Retina (tissue), 1 donor: ENCODE results near the gene TNFRSF19.

Experiments used
- DNase-seq: peaks from one replicate; pipeline ENCODE4 v3.0.0-alpha.2; 2016

TNFRSF19 gene

DNA sequence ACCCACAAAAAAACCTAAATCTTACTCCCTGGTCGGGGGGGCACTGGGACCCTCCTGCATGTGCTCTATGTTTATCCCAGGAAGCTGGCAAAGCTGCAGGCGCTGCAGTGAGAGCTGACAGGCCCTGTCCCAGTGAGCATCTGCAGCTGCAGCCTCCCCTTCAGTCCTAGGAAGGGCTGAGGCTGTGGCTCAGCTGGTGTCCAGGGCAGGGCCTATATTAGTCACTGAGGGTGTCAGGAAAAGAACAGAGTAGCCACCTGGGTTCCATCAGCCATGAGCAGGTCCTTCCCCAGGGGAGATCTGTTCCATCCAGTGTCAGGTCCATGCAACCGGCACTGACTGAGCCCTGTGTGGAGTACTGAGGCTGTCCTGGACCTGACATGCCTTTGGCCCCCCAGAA, 120.5 kb downstream of the TNFRSF19 start:
- DNase-seq: peak; percentile 11

GRCh38 chr13:23692816-23693215, 122.6 kb downstream of the TNFRSF19 start:
- no peak for DNase-seq

DNA sequence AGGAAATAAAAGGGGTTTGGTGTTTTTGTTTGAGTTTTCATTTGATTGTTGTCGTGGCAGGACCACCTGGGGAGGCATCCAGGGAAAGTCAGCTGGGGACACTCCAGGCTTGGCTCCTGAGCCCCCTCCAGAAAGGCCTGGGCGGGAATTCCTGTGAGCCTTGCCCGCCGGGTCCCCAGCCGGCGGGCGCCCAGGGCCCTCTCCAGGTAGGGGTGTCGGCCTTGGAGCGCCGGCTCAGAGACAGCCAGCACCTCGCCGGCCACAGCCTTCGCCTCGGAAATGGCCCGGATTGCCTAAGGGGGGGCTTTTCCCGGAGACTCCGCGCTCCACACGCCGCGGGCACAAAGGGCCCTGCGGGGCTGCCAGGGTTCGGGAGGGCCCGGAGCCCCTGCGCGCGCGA, 125.0 kb downstream of the TNFRSF19 start:
- DNase-seq: no peak

- DNase-seq: peak; percentile 82
These were observed 125.7 kb downstream of the TNFRSF19 start for GRCh38 chr13:23695711-23696464.

- no peak for DNase-seq
These were observed 126.4 kb downstream of the TNFRSF19 start for GRCh38 chr13:23696610-23697009.

DNA sequence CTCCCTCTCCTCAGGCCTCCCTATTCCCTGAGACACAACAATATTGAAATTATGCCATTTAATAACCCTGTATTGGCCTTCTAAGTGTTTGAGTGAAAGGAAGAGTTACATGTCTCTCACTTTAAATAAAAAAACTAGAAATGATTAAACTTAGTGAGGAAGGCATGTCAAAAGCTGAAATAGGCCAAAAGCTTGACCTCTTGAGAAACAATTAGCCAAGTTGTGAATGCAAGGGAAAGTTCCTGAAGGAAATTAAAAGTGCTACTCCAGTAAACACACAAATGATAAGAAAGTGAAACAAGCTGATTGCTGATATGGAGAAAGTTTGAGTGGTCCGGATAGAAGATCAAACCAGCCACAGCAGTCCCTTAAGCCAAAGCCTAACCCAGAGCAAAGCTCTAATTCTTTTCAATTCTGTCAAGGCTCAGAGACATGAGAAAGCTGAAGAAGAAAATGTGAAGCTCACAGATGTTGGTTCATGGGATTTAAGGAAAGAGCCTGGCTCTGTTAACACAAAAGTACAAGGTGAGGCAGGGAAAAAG, 127.6 kb downstream of the TNFRSF19 start:
- DNase-seq: no peak

DNA sequence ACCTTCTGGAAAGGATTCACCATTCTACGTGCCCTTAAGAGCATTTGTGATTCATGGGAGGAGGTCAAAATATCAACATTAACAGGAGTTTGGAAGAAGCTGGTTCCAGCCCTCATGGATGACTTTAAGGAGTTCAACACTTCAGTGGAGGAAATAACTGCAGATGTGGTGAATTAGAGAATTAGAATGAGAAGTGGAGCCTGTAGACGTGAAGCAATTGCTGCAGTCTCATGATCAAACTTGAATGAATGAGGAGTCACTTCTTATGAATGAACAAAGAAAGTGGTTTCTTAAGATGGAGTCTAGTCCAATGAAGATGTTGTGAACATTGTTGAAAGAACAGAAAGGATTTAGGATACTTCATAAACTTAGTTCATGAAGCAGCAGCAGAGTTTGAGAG, 129.1 kb downstream of the TNFRSF19 start:
- DNase-seq: no peak

- no peak for DNase-seq
These were observed 131.0 kb downstream of the TNFRSF19 start for GRCh38 chr13:23701186-23701585.

DNA sequence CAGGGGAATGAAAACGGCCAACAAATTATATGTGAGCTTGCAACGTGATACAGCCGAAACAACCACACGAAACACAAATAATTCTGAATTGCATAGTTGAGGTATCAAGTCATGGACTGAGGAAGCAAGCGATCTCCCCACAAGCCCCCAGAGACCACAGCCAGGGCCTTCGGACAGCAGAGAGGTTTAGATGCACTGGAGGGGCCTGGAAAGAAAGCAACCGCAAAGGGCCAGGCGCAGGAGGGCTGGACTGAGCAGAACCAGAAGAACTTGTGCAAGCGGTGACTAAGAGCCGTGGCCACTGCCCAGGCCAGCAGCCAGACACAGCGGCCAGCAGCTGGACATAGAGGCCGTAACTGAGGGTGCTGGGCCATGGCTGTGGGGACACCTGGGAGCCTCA, 131.4 kb downstream of the TNFRSF19 start:
- DNase-seq: no peak

DNA sequence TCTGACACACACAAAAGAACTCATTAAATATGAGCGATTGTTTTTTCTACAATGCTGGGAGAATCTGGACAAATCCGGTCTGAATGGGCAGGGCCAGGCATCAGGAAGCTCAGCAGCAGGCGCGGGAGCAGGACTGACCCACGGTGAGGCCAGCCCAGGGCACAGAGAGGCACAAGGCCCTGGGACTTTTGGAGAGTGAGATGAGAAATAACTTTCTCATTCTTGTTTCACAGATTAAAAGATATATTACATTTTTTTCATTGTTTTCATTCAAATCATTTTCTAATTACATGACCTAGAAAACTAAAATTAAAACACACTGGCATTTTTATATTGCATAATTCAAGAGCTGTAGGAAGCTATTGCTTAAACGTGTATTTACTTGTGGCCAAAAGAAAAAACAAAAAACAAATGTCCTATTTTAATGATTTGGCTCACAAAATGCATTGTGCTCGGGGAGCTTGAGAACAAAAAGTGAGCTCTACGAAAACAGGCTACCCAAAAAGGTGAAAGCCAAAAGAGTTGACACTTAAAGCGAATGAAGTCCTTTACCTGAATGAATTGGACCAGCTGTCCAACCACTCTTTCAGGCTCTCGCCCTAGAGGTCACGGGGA, 133.1 kb downstream of the TNFRSF19 start:
- DNase-seq: no peak

DNA sequence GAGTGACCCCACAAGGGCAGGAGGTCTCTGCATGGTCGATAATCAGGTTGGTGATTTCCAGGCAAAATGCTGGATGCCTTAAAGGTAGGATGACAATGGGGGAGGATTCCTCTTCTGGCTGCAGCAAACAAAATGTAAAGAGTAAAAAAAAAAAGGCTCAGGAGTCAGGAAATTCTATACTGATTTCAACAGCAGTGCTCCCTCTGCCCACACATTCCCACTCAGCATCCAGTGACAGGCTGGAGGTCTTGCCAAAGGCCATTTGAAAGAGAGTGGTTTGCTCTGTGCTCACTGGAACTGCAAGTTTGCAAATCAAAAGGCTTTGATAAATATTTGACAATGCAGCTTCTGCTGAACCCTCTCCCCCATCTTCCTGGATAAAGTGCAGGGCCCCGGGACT, 135.4 kb downstream of the TNFRSF19 start:
- DNase-seq: no peak

GRCh38 chr13:23707674-23708073, 137.5 kb downstream of the TNFRSF19 start:
- DNase-seq: no peak

- DNase-seq: no peak
These were observed 139.3 kb downstream of the TNFRSF19 start for GRCh38 chr13:23709536-23709935.

GRCh38 chr13:23710366-23710765, 140.2 kb downstream of the TNFRSF19 start:
- DNase-seq: no peak

- no peak for DNase-seq
These were observed 141.1 kb downstream of the TNFRSF19 start for GRCh38 chr13:23711355-23711754.

- DNase-seq: no peak
These were observed 144.5 kb downstream of the TNFRSF19 start for GRCh38 chr13:23714672-23715071.

GRCh38 chr13:23715092-23715761, 145.0 kb downstream of the TNFRSF19 start:
- DNase-seq: no peak

DNA sequence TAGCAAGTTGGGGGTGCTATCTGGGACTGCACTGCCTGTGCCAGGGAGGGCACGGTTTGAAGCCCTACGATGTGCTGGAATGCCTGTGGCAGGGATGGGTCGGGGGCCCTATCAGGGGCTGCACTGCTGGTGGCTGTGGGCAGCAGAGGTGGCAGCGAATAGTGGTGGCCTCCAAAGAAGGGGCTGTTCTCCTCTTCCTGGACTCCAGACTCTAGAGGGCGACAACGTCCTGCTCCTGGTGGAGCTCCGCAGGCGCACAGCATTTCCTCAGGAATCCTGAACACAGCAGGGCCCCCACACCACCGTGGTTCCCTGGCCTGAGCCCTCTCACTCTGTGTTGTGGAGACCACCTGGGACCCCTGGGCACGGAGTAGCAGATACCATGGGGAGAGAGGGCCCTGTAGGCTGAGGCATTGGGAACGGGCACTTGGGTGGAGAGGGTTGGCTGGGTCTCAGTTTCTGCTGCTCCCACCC, 145.6 kb downstream of the TNFRSF19 start:
- no peak for DNase-seq

DNA sequence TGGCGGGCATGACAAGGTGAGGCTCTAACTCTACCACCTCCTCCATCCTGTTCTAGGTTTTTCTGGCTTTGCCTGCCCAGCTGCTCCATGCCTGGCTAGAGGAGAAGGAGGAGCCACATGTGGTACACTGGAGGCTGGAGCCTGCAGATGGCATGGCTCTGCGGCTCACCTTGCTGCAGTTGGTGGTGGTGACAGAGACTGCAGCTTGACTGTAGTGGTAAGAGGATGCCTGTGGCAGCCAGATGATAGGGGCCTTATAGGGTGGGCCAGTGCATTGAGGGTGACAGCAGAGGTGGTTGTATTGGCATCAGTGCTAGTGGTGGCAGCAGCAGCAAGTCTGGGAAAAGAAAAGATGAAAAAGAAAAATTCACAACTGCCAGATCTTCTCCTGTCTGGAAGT, 146.2 kb downstream of the TNFRSF19 start:
- no peak for DNase-seq

DNA sequence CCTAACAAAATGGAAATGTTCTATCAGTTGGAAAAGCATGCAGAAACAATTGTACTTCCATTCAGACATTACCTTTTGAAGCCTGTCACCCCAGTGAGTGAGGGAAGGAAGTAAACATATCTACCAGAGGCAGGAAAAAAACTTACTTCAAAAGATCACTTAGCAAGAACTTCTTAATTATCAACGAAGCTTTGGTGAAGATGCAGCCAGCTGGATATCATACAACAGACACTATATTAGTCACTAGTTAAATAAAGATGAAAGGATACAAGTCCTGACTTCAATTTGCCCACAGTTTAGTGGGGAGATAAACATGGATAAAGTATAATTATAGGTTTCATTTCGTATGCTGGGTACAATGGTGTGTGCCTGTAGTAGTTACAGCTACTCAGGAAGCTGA, 148.8 kb downstream of the TNFRSF19 start:
- no peak for DNase-seq

- no peak for DNase-seq
These were observed 152.7 kb downstream of the TNFRSF19 start for GRCh38 chr13:23722726-23723453.

DNA sequence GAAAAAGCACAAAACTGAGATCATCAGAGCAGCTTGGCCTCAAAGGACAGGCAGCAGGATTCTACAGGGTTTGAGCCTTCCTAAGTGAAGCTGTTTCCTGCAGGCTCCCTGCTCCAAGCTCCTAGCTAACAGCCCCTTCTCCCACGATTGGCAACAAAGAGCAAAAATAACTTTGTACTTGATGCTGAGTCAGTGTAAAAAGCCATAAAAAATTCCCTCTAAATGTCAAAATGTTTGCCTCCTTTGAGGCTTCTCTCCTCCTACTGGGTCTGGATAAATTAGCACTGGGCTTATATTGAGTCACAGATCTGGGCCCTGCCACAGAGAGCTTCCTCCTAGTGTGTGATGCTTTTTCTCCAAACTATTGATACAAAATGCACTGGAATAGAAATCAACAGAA, 153.3 kb downstream of the TNFRSF19 start:
- no peak for DNase-seq
